MM.1S (cell line): ENCODE data around the gene ENO3.

Source experiments
- DNase-seq: peaks from one replicate; pipeline ENCODE4 v3.0.0-alpha.2; 2015
- H2AFZ ChIP-seq: fragments of 300-600 bp; sonication (generic); 2 replicates; pipeline ENCODE4 v1.6.0; 2016; ENCODE audit warnings: antibody characterized with exemption, low read length
- H3F3A ChIP-seq: fragments of 300-600 bp; sonication (generic); 2 replicates; pipeline ENCODE4 v1.6.1; 2016; ENCODE audit warnings: mild to moderate bottlenecking, antibody characterized with exemption, low read length, moderate library complexity, mixed read lengths; ENCODE audit not compliant: insufficient read depth
- H3K27ac ChIP-seq: fragments of 300-600 bp; sonication (generic); 2 replicates; pipeline ENCODE4 v1.5.1; 2016; ENCODE audit warnings: mild to moderate bottlenecking, low read length
- H3K27me3 ChIP-seq: fragments of 300-600 bp; sonication (generic); replicated peaks from 2 replicates; pipeline ENCODE4 v1.6.0; 2016; ENCODE audit warnings: low read length; ENCODE audit not compliant: insufficient read depth
- H3K36me3 ChIP-seq: fragments of 300-600 bp; sonication (generic); replicated peaks from 2 replicates; pipeline ENCODE4 v1.6.1; 2016; ENCODE audit warnings: mild to moderate bottlenecking, low read length, mixed read lengths; ENCODE audit not compliant: insufficient read depth
- H3K4me1 ChIP-seq: fragments of 300-600 bp; sonication (generic); 2 replicates; pipeline ENCODE4 v1.6.1; 2016; ENCODE audit warnings: low read length, mixed read lengths
- H3K4me2 ChIP-seq: fragments of 300-600 bp; sonication (generic); 2 replicates; pipeline ENCODE4 v1.6.0; 2016; ENCODE audit warnings: low read depth, low read length
- H3K4me3 ChIP-seq: fragments of 300-600 bp; sonication (generic); 2 replicates; pipeline ENCODE4 v1.5.1; 2016; ENCODE audit warnings: low read length, mixed read lengths
- H3K79me2 ChIP-seq: fragments of 300-600 bp; sonication (generic); 2 replicates; pipeline ENCODE4 v1.6.1; 2016; ENCODE audit warnings: mixed run types, low read length, mixed read lengths
- H3K9ac ChIP-seq: fragments of 300-600 bp; sonication (generic); 2 replicates; pipeline ENCODE4 v1.6.1; 2016; ENCODE audit warnings: low read length, mixed read lengths
- H3K9me2 ChIP-seq: fragments of 300-600 bp; sonication (generic); replicated peaks from 2 replicates; pipeline ENCODE4 v1.6.1; 2016; ENCODE audit warnings: mild to moderate bottlenecking, low read length, mixed read lengths; ENCODE audit not compliant: insufficient read depth
- H3K9me3 ChIP-seq: fragments of 300-600 bp; sonication (generic); replicated peaks from 2 replicates; pipeline ENCODE4 v1.6.1; 2016; ENCODE audit warnings: mild to moderate bottlenecking, low read length, mixed read lengths; ENCODE audit not compliant: insufficient read depth
- H4K20me1 ChIP-seq: fragments of 300-600 bp; sonication (generic); 2 replicates; pipeline ENCODE4 v1.6.1; 2016; ENCODE audit warnings: mild to moderate bottlenecking, low read length, moderate library complexity, mixed read lengths; ENCODE audit not compliant: insufficient read depth
- CTCF ChIP-seq: fragments of 300-600 bp; sonication (generic); IDR thresholded peaks from 2 replicates; pipeline ENCODE4 v1.5.1; 2016; ENCODE audit warnings: antibody characterized with exemption, low read length, mixed read lengths
- EZH2 ChIP-seq: fragments of 300-600 bp; sonication (generic); optimal IDR thresholded peaks from 2 replicates; pipeline ENCODE3; 2017; ENCODE audit warnings: low read depth, mild to moderate bottlenecking, antibody characterized with exemption, low read length, mixed read lengths
- EZH2phosphoT487 ChIP-seq: fragments of 300-600 bp; sonication (generic); IDR thresholded peaks from 2 replicates; pipeline ENCODE4 v1.6.1; 2018; ENCODE audit warnings: antibody characterized with exemption, low read length

ENO3 gene

DNA sequence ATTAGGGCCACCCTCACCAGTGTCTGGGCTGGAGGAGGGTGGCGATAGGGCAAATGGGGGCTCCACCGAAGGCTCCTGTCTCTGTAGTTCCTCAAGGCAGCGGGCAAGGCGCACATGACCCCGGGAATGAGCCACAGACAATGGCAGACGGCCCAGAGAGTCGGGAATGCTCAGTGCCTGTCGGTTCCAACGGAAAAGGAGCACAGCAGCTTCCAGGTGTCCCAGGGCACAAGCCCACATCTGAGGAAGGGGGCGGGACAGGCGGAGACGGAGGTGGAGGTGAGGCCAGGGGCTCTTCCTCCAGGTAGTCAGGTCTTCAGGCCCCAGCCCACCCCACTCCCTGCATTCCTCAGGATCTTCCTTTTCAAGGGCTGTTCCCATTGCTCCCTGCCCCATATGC lies 21.8 kb downstream of the ENO3 start:
- no peak overlapping the region for H3K27ac ChIP-seq
- no peaks in the 10 kb centered on the region for H3K36me3 ChIP-seq
- H3K4me3 ChIP-seq = no peak overlapping the region
- H3K9me3 ChIP-seq = no peaks in the 10 kb centered on the region
- no peak overlapping the region for H2AFZ ChIP-seq
- no peak for DNase-seq
- no peak overlapping the region for H3K4me2 ChIP-seq
- peaks cover 11% of the 10 kb centered on the region for H3K79me2 ChIP-seq
- no peaks in the 10 kb centered on the region for H4K20me1 ChIP-seq
- H3K4me1 ChIP-seq = peaks cover 6% of the 10 kb centered on the region; the same call in 1 of the 2 replicates
- H3K9ac ChIP-seq = no peak overlapping the region
- H3F3A ChIP-seq = 0 out of 2 replicates have a peak, but pooled peaks cover 4% of the 10 kb centered on the region
- no peaks in the 10 kb centered on the region for H3K27me3 ChIP-seq
- TF ChIP-seq EZH2 (no peak), EZH2phosphoT487 (no peak), CTCF (no peak)
- no peaks in the 10 kb centered on the region for H3K9me2 ChIP-seq

- Histone ChIP-seq H3K4me1 (peaks cover 4% of the 10 kb centered on the region; the same call in 1 of the 2 replicates), H3K4me3 (no peak overlapping the region), H3K9me3 (no peaks in the 10 kb centered on the region), H3K27me3 (no peaks in the 10 kb centered on the region), H2AFZ (no peak overlapping the region), H3F3A (0 out of 2 replicates have a peak, but pooled peaks cover 4% of the 10 kb centered on the region), H3K9me2 (no peaks in the 10 kb centered on the region), H3K36me3 (no peaks in the 10 kb centered on the region), H3K27ac (no peak overlapping the region), H3K79me2 (peaks cover 5% of the 10 kb centered on the region), H4K20me1 (no peaks in the 10 kb centered on the region), H3K9ac (no peak overlapping the region), H3K4me2 (no peak overlapping the region)
- no peak for DNase-seq
- TF ChIP-seq CTCF (no peak), EZH2 (no peak), EZH2phosphoT487 (no peak)
These were observed 22.6 kb downstream of the ENO3 start for GRCh38 chr17:4973256-4974114.

GRCh38 chr17:4974115-4974670 lies 23.3 kb downstream of the ENO3 start:
- Histone ChIP-seq H2AFZ (no peak overlapping the region), H3K4me2 (no peak overlapping the region), H3K4me1 (no peaks in the 10 kb centered on the region), H3K9me3 (no peaks in the 10 kb centered on the region), H3K9ac (no peak overlapping the region), H3K79me2 (no peaks in the 10 kb centered on the region), H4K20me1 (no peaks in the 10 kb centered on the region), H3K4me3 (no peak overlapping the region), H3K27ac (no peak overlapping the region), H3K9me2 (no peaks in the 10 kb centered on the region), H3K27me3 (no peaks in the 10 kb centered on the region), H3K36me3 (no peaks in the 10 kb centered on the region), H3F3A (0 out of 2 replicates have a peak, but pooled peaks cover 4% of the 10 kb centered on the region)
- TF ChIP-seq EZH2 (no peak), CTCF (no peak), EZH2phosphoT487 (no peak)
- DNase-seq = no peak
